Neural cell (in vitro differentiated cells): ENCODE results near the gene LMO4. TPM values are rescaled to one million over a fixed set of nuclear protein-coding genes. Genes with fewer than 3 reads are reported as not detected.

Source experiments
- H2AFZ ChIP-seq: fragments of 200-600, 300-800 bp; sonication (generic), shearing (Covaris generic); 2 replicates; pipeline ENCODE4 v1.6.0; 2014; ENCODE audit warnings: low read depth, mild to moderate bottlenecking, antibody characterized with exemption, low read length, moderate library complexity
- H3F3A ChIP-seq: fragments of 200-600 bp; shearing (Covaris generic); 2 replicates; pipeline ENCODE4 v1.6.1; 2016; ENCODE audit warnings: mild to moderate bottlenecking, moderate library complexity, mixed read lengths, antibody characterized with exemption, low read length; ENCODE audit not compliant: insufficient read depth, poor library complexity, severe bottlenecking
- H3K27ac ChIP-seq: fragments of 200-600, 300-800 bp; sonication (generic), shearing (Covaris generic); 2 replicates; pipeline ENCODE4 v1.5.1; 2014; ENCODE audit warnings: mild to moderate bottlenecking, low read length, moderate library complexity
- H3K27me3 ChIP-seq: fragments of 300-800, 200-600 bp; sonication (generic), shearing (Covaris generic); 2 replicates; pipeline ENCODE4 v1.6.0; 2014; ENCODE audit warnings: mild to moderate bottlenecking, low read depth, low read length, moderate library complexity; ENCODE audit not compliant: insufficient read depth
- H3K36me3 ChIP-seq: fragments of 300-800, 200-600 bp; sonication (generic), shearing (Covaris generic); 2 replicates; pipeline ENCODE4 v1.5.1; 2014; ENCODE audit warnings: mild to moderate bottlenecking, antibody characterized with exemption, low read length, moderate library complexity; ENCODE audit not compliant: insufficient read depth
- H3K4me2 ChIP-seq: fragments of 300-800, 200-600 bp; sonication (generic), shearing (Covaris generic); 2 replicates; pipeline ENCODE4 v1.6.0; 2014; ENCODE audit warnings: mild to moderate bottlenecking, low read length
- H3K4me3 ChIP-seq: fragments of 300-800, 200-600 bp; sonication (generic), shearing (Covaris generic); 2 replicates; pipeline ENCODE4 v1.5.1; 2014; ENCODE audit warnings: mild to moderate bottlenecking, low read length, moderate library complexity
- H3K79me2 ChIP-seq: fragments of 200-600 bp; shearing (Covaris generic); replicated peaks from 2 replicates; pipeline ENCODE4 v1.6.0; 2014; ENCODE audit warnings: mild to moderate bottlenecking, low read length, moderate library complexity; ENCODE audit not compliant: insufficient read depth
- H3K9ac ChIP-seq: fragments of 300-800, 200-600 bp; sonication (generic), shearing (Covaris generic); 2 replicates; pipeline ENCODE4 v1.6.1; 2016; ENCODE audit warnings: mild to moderate bottlenecking, low read length, mixed read lengths
- H3K9me2 ChIP-seq: fragments of 200-600 bp; shearing (Covaris generic); 2 replicates; pipeline ENCODE4 v1.6.1; 2016; ENCODE audit warnings: mild to moderate bottlenecking, low read length, mixed read lengths; ENCODE audit not compliant: insufficient read depth
- H3K9me3 ChIP-seq: fragments of 200-600, 300-800 bp; sonication (generic), shearing (Covaris generic); 2 replicates; pipeline ENCODE4 v1.6.1; 2016; ENCODE audit warnings: mild to moderate bottlenecking, mixed run types, low read length, moderate library complexity, mixed read lengths
- H4K20me1 ChIP-seq: fragments of 200-600 bp; shearing (Covaris generic); 2 replicates; pipeline ENCODE4 v1.6.1; 2016; ENCODE audit warnings: mild to moderate bottlenecking, mixed run types; ENCODE audit not compliant: insufficient read depth
- EP300 ChIP-seq: fragments of 450-650 bp; conservative IDR thresholded peaks from 2 replicates; pipeline ENCODE4 v1.6.1; 2014; ENCODE audit warnings: antibody characterized with exemption, mild to moderate bottlenecking, moderate library complexity; ENCODE audit not compliant: poor library complexity, severe bottlenecking
- EZH2 ChIP-seq: fragments of 200-600, 300-800 bp; shearing (Covaris generic), sonication (generic); IDR thresholded peaks from 2 replicates; pipeline ENCODE4 v1.6.1; 2014; ENCODE audit warnings: antibody characterized with exemption, low read length, borderline replicate concordance, mild to moderate bottlenecking; ENCODE audit not compliant: insufficient read depth, poor library complexity, severe bottlenecking
- MXI1 ChIP-seq: fragments of 450-650 bp; conservative IDR thresholded peaks from 2 replicates; pipeline ENCODE4 v1.6.1; 2014; ENCODE audit warnings: antibody characterized with exemption, mild to moderate bottlenecking; ENCODE audit not compliant: poor library complexity, severe bottlenecking
- POLR2AphosphoS5 ChIP-seq: IDR thresholded peaks from 2 replicates; pipeline ENCODE4 v1.6.1; 2012
- RAD21 ChIP-seq: fragments of 450-650 bp; conservative IDR thresholded peaks from 2 replicates; pipeline ENCODE4 v1.6.1; 2014; ENCODE audit warnings: antibody characterized with exemption, mild to moderate bottlenecking, moderate library complexity
- SMC3 ChIP-seq: fragments of 450-650 bp; conservative IDR thresholded peaks from 2 replicates; pipeline ENCODE4 v1.6.1; 2014; ENCODE audit warnings: antibody characterized with exemption, mild to moderate bottlenecking, moderate library complexity; ENCODE audit not compliant: poor library complexity
- TAF1 ChIP-seq: IDR thresholded peaks from 2 replicates; pipeline ENCODE4 v1.6.1; 2012; ENCODE audit warnings: low read depth
- polyA plus RNA-seq: library from polyadenylated mRNA; depleted of rRNA; stranded (reverse); fragments of >200 nt; gene quantifications from 2 replicates; pipeline ENCODE4 v1.2.3, GENCODE V29; 2014
- TF ChIP-seq, protein P1 (sequence below): IDR thresholded peaks from 2 replicates; pipeline ENCODE4 v1.6.1; 2012; ENCODE audit warnings: borderline replicate concordance
- TF ChIP-seq, protein P2 (sequence below): fragments of 450-650 bp; IDR thresholded peaks from 2 replicates; pipeline ENCODE4 v1.5.1; 2014; ENCODE audit warnings: antibody characterized with exemption, mild to moderate bottlenecking, moderate library complexity; ENCODE audit not compliant: poor library complexity, severe bottlenecking

LMO4 gene
- polyA plus RNA-seq, 1 donor from 2014 or later: 147 TPM

DNA sequence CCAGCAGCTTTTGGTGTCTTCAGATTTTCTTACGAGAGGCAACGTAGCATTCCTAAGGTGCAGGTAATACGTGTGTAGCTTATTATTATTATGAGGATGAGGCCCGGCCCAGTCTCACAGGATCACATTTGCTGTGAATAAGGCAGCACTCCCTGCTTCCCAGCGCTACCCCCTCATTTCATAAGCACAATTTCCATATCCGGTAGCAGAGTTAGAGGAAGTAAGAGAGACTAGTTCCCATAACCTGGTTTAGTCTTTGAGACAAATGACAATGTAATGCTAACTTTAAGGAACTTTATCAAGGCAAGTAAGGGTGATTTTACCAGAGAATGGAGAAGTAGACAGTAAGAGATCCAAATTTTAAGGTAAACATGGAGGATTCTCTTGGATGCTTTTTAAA lies 14.6 kb upstream of the LMO4 start:
- H2AFZ ChIP-seq: no peak overlapping the region
- no peak for TF ChIP-seq SMC3
- no peak for TF ChIP-seq MXI1
- no peak for TF ChIP-seq TAF1
- TF ChIP-seq EZH2: no peak
- TF ChIP-seq POLR2AphosphoS5: no peak
- no peak for TF ChIP-seq RAD21
- no peak for TF ChIP-seq EP300
- TF ChIP-seq, protein P1, sequence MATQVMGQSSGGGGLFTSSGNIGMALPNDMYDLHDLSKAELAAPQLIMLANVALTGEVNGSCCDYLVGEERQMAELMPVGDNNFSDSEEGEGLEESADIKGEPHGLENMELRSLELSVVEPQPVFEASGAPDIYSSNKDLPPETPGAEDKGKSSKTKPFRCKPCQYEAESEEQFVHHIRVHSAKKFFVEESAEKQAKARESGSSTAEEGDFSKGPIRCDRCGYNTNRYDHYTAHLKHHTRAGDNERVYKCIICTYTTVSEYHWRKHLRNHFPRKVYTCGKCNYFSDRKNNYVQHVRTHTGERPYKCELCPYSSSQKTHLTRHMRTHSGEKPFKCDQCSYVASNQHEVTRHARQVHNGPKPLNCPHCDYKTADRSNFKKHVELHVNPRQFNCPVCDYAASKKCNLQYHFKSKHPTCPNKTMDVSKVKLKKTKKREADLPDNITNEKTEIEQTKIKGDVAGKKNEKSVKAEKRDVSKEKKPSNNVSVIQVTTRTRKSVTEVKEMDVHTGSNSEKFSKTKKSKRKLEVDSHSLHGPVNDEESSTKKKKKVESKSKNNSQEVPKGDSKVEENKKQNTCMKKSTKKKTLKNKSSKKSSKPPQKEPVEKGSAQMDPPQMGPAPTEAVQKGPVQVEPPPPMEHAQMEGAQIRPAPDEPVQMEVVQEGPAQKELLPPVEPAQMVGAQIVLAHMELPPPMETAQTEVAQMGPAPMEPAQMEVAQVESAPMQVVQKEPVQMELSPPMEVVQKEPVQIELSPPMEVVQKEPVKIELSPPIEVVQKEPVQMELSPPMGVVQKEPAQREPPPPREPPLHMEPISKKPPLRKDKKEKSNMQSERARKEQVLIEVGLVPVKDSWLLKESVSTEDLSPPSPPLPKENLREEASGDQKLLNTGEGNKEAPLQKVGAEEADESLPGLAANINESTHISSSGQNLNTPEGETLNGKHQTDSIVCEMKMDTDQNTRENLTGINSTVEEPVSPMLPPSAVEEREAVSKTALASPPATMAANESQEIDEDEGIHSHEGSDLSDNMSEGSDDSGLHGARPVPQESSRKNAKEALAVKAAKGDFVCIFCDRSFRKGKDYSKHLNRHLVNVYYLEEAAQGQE: no peak
- TF ChIP-seq, protein P2, sequence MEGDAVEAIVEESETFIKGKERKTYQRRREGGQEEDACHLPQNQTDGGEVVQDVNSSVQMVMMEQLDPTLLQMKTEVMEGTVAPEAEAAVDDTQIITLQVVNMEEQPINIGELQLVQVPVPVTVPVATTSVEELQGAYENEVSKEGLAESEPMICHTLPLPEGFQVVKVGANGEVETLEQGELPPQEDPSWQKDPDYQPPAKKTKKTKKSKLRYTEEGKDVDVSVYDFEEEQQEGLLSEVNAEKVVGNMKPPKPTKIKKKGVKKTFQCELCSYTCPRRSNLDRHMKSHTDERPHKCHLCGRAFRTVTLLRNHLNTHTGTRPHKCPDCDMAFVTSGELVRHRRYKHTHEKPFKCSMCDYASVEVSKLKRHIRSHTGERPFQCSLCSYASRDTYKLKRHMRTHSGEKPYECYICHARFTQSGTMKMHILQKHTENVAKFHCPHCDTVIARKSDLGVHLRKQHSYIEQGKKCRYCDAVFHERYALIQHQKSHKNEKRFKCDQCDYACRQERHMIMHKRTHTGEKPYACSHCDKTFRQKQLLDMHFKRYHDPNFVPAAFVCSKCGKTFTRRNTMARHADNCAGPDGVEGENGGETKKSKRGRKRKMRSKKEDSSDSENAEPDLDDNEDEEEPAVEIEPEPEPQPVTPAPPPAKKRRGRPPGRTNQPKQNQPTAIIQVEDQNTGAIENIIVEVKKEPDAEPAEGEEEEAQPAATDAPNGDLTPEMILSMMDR: no peak
- no peaks in the 10 kb centered on the region for H3F3A ChIP-seq
- no peak overlapping the region for H3K9ac ChIP-seq
- no peaks in the 10 kb centered on the region for H3K36me3 ChIP-seq
- no peaks in the 10 kb centered on the region for H3K9me2 ChIP-seq
- no peak overlapping the region for H3K4me2 ChIP-seq
- no peak overlapping the region for H3K27ac ChIP-seq
- H3K27me3 ChIP-seq: no peaks in the 10 kb centered on the region
- no peaks in the 10 kb centered on the region for H4K20me1 ChIP-seq
- H3K9me3 ChIP-seq: no peaks in the 10 kb centered on the region
- no peaks in the 10 kb centered on the region for H3K79me2 ChIP-seq
- no peak overlapping the region for H3K4me3 ChIP-seq

DNA sequence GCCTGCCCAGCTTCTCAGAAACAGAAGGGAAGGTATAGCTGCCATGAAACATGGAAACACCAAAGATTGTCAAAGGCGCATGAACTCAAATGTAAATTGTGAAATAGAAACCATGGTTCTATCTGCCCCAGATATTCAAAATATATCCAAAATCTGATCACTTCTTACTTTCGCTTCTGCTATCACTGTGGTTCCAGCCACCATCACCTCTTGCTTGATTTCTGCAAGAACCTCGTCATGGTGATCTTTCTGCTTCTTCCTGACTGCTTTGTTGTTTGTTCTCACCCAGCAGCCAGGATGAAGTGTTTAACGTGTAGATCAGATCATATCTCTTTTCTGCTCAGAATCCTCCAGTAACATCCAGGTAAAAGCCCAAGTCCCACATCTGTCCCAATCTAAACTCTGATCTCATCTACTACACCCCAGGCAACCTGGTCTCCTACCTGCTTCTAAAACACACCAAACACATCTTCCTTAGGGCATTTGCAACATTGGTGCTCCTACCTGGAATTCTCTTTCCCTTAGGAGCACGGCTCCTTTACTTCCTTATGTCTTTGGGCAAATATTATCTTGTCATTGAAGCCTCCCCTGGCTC lies 10.5 kb upstream of the LMO4 start:
- TF ChIP-seq TAF1: no peak
- H3K36me3 ChIP-seq: no peaks in the 10 kb centered on the region
- H3K9ac ChIP-seq: no peak overlapping the region
- H3F3A ChIP-seq: no peaks in the 10 kb centered on the region
- H3K9me3 ChIP-seq: no peaks in the 10 kb centered on the region
- no peaks in the 10 kb centered on the region for H3K79me2 ChIP-seq
- no peak overlapping the region for H3K4me3 ChIP-seq
- H3K9me2 ChIP-seq: no peaks in the 10 kb centered on the region
- H4K20me1 ChIP-seq: no peaks in the 10 kb centered on the region
- H3K4me2 ChIP-seq: no peak overlapping the region
- H3K27me3 ChIP-seq: no peaks in the 10 kb centered on the region
- no peak overlapping the region for H2AFZ ChIP-seq
- no peak overlapping the region for H3K27ac ChIP-seq

DNA sequence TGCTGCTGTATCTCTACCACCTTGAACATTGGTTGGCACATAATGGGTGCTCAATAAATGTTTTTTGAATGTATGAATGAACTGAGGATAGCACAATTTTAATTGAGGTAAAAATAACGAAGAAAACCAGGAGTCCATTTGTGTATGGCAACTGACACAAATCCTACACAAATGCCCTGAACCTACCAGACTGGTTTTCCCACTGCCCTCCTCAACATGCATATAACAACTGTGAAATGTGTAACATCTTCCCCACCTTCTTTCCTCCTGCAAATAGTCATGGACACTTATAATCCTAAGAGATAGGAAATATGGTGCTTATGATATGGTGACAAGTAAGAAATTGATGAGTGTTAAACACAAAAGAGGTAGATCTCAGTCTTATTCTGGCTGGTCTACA lies 9.9 kb upstream of the LMO4 start:
- TF ChIP-seq TAF1: no peak
- TF ChIP-seq, protein P1: no peak
- TF ChIP-seq, protein P2: no peak
- TF ChIP-seq EZH2: no peak
- Histone ChIP-seq H3K27me3 (no peaks in the 10 kb centered on the region), H3K27ac (no peak overlapping the region), H3K9ac (no peak overlapping the region), H3K79me2 (no peaks in the 10 kb centered on the region), H3K36me3 (no peaks in the 10 kb centered on the region), H3K4me3 (no peak overlapping the region), H2AFZ (no peak overlapping the region), H3K9me2 (no peaks in the 10 kb centered on the region), H4K20me1 (no peaks in the 10 kb centered on the region), H3K4me2 (no peak overlapping the region), H3F3A (no peaks in the 10 kb centered on the region), H3K9me3 (no peaks in the 10 kb centered on the region)
